Pancreas (tissue), 10 donors: ENCODE results near the gene FNIP2. TPM values are rescaled to one million over a fixed set of nuclear protein-coding genes. Genes with fewer than 3 reads are reported as not detected.

Experiments used
- ATAC-seq, 4 donors: fragments of 200-7000 bp; cut with Tn5 transposase; one replicate each; pipeline versions ENCODE4 v1.8.0 to v1.9.1; 2020; ENCODE audit warnings: mild to moderate bottlenecking in 4 of 4, moderate library complexity in 4 of 4
- DNase-seq, 6 donors: peaks; one replicate each; pipeline ENCODE4 v3.0.0-alpha.2; 2020
- FAIRE-seq: peaks from 2 replicates; lab custom pipeline; 2012; peaks lifted over from hg19 to GRCh38; lab: Jason Lieb, UNC
- H3K27ac ChIP-seq, 4 donors: fragments of 200-600 bp; sonication (generic); 1 replicate in 3 of 4; 2 replicates in 1 of 4; pipeline versions ENCODE4 v1.5.0 to v1.8.0; 2020
- H3K27me3 ChIP-seq, 4 donors: fragments of 200-600 bp; one replicate each; pipeline ENCODE4 v1.8.0; 2021
- H3K36me3 ChIP-seq, 3 donors: fragments of 200-600 bp; sonication (generic) in 1 of 3; one replicate each; pipeline versions ENCODE4 v1.5.0 to v1.8.0; 2020 to 2021
- H3K4me1 ChIP-seq, 3 donors: fragments of 200-600 bp; one replicate each; pipeline ENCODE4 v1.8.0; 2021
- H3K4me3 ChIP-seq, 4 donors: fragments of 200-600 bp; sonication (generic) in 2 of 4; one replicate each; pipeline versions ENCODE4 v1.5.0 to v1.8.0; 2020 to 2021
- H3K9me3 ChIP-seq, 4 donors: fragments of 200-600 bp; one replicate each; pipeline ENCODE4 v1.8.0; 2021
- WGBS, 2 donors: extraction: QIAGEN DNeasy Blood & Tissue Kit; methylation state at CpG; one replicate each; pipeline ENCODE4 v1.1.7; 2013; 5-methylcytosine and 5-hydroxymethylcytosine counted together
- intact Hi-C, 3 donors: fragments of 100-400 bp; cut with DNase I; formaldehyde crosslinking; loops; one replicate each; pipeline versions ENCODE4 v1.11.1 to v1.14.2; 2022
- polyA plus RNA-seq, 2 donors: library from polyadenylated mRNA; stranded (reverse); fragments of 200-250 nt; gene quantifications; one replicate each; pipeline ENCODE4 v1.2.3, GENCODE V29; 2013
- total RNA-seq, 6 donors: library from RNA; stranded (reverse); fragmentation: NEBNext Ultra II Directional in 4 of 6; extraction: Animal tissue kit (Norgen Biotek cat#: 25700) in 4 of 6; gene quantifications; one replicate each; pipeline versions ENCODE4 v1.2.1 to v1.2.4, GENCODE V29; 2021 to 2023
- TF ChIP-seq, protein P1 (sequence below), 4 donors: fragments of 200-600 bp; sonication (generic) in 3 of 4; IDR thresholded peaks; one replicate each; pipeline versions ENCODE4 v1.5.0 to v1.8.0; 2021; ENCODE audit warnings: antibody characterized with exemption in 4 of 4
- donor health status: healthy with polysubstance abuse.
- donor health status: DM: no; HTN: no; CAD: no; lungs with moderate emphysema.
- donor health status: DM: no; HTN: no; CAD: no.
- donor health status: control.
- donor health status: control.
- donor health status: Bipolar disorder and iron deficiency.
- donor health status: DM: yes; HTN: yes; CAD: no.
- donor health status: DM: no; HTN: no; CAD: no.
- donor health status: DM: no; HTN: no; CAD: no.
- donor health status: DM: yes; HTN: yes; CAD: no.

The FNIP2 gene
- total and polyA plus RNA-seq, 8 donors, result 5.4 to 28.2 (median 15.9) TPM

DNA sequence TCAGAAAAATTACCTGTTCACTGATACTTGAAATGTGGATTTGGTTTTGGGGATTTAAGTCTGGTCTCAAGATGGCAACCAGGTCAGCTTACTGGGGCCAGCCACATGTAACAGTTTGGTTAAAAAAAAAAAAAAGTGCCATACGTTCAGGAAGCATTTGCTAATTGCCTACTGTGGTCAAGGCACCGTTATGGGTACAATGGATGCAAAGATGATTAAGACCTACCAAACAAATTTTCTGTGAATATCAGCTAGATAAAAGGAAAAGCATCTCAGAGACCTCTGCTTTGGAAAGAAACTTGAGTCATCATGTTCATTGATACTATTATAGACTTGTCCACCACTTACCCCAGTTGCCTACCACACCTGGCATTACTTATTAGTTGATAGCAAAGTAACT, 80.9 kb downstream of the FNIP2 start:
- H3K4me3 ChIP-seq, result no peak overlapping the region
- 90 to 94% methylated on average over 2 of the region's 2 CpGs for WGBS, 2 donors
- H3K27me3 ChIP-seq, result no peaks in the 10 kb centered on the region
- H3K27ac ChIP-seq, result no peak overlapping the region
- H3K9me3 ChIP-seq, result no peaks in the 10 kb centered on the region
- DNase-seq (no peak), ATAC-seq (no peak), FAIRE-seq (no peak)
- intact Hi-C loops, result loop anchor here in 2 of 3 donors (5.0 to 10.0 kb wide), 4 partner anchors 75 to 325 kb away; no protein-coding TSS in a partner anchor
- H3K36me3 ChIP-seq, result no peaks in the 10 kb centered on the region
- TF ChIP-seq, protein P1, sequence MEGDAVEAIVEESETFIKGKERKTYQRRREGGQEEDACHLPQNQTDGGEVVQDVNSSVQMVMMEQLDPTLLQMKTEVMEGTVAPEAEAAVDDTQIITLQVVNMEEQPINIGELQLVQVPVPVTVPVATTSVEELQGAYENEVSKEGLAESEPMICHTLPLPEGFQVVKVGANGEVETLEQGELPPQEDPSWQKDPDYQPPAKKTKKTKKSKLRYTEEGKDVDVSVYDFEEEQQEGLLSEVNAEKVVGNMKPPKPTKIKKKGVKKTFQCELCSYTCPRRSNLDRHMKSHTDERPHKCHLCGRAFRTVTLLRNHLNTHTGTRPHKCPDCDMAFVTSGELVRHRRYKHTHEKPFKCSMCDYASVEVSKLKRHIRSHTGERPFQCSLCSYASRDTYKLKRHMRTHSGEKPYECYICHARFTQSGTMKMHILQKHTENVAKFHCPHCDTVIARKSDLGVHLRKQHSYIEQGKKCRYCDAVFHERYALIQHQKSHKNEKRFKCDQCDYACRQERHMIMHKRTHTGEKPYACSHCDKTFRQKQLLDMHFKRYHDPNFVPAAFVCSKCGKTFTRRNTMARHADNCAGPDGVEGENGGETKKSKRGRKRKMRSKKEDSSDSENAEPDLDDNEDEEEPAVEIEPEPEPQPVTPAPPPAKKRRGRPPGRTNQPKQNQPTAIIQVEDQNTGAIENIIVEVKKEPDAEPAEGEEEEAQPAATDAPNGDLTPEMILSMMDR (IDR thresholded peaks at IDR 0.05), result no peak
- peaks cover 16 to 24% (median 21%) of the 10 kb centered on the region in 3 donors for H3K4me1 ChIP-seq

DNA sequence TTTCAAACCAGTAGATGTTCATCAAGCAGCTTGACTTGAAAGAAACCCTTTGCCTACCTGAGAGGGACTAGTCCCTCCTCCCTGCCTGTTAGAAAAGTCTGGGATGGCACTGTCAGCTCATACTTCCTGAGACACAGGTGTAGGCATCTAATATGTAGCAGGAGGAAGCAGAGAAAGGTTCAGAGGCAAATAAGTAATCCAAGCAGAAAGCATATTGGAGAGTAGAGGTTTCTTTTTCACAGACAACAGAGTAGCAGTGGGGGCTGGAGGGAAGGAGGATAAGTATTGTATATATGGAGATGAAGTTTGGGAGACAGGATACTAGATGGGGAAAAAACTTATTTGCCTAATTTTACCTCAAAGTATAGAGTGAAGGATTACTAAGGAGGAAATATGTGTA, 81.5 kb downstream of the FNIP2 start:
- FAIRE-seq, result no peak
- TF ChIP-seq, protein P1 (IDR thresholded peaks at IDR 0.05), result no peak
- Histone ChIP-seq H3K4me1 (peaks cover 9 to 17% (median 14%) of the 10 kb centered on the region in 3 donors), H3K4me3 (no peak overlapping the region), H3K36me3 (no peaks in the 10 kb centered on the region), H3K27ac (peak overlapping the region in 1 of 4 donors; percentile 18), H3K9me3 (no peaks in the 10 kb centered on the region), H3K27me3 (no peaks in the 10 kb centered on the region)
- no peak for DNase-seq
- peak in 3 of 4 donors; percentile 9 to 29 (median 13) for ATAC-seq
- intact Hi-C loops, result loop anchor here in 2 of 3 donors (5.0 to 10.0 kb wide), 2 partner anchors 123 to 324 kb away; no protein-coding TSS in a partner anchor

DNA sequence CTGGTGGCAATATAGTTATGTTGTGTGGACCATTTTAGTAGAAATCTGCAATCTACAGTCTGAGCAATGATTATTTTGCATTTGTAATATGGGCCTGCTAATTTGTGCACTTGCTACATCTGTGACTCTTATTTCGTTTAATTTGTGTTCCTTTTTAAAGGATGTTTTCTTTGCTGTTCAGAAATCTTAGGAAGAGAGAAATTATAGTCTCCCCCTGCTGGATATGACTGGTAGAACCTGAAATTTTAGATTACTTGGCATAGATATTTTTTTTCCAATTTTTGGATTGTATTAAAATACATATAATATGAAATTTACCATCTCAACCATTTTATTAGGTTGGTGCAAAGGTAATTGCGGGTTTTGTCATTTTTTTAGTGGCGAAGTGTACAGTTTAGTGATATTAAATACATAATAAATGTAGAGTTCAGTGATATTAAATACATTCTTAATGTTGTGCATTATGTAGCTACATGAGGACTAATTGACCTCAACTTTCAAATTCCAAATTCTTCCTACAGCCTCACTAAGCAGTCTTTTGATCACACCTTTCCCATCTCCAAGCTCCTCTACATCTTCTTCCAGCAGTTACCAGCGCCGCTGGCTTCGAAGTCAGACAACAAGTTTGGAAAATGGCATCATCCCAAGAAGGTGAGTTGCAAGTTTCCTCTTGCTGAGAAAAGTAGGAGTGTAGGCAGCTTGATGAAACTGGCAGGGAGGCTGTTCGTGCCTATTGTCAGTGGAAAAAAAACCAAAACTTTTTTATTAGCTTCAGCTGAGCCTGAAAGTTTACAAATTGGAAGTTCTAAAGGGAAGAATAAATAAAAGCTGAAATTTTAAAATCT, 82.2 kb downstream of the FNIP2 start:
- peak overlapping the region in 1 of 4 donors; percentile 18 for H3K27ac ChIP-seq
- intact Hi-C loops, result loop anchor here in 2 of 3 donors (5.0 to 10.0 kb wide), 2 partner anchors 124 to 324 kb away; no protein-coding TSS in a partner anchor
- 58 to 60% methylated on average over 7 of the region's 7 CpGs for WGBS, 2 donors
- FAIRE-seq (peak; percentile 97), ATAC-seq (peak in 3 of 4 donors; percentile 65 to 82 (median 67)), DNase-seq (no peak)
- no peaks in the 10 kb centered on the region for H3K36me3 ChIP-seq
- no peak overlapping the region for H3K4me3 ChIP-seq
- H3K27me3 ChIP-seq, result no peaks in the 10 kb centered on the region
- H3K9me3 ChIP-seq, result no peaks in the 10 kb centered on the region
- H3K4me1 ChIP-seq, result peaks cover 4 to 10% (median 7%) of the 10 kb centered on the region in 3 donors
- TF ChIP-seq, protein P1 (IDR thresholded peaks at IDR 0.05), result peak in 3 of 4 donors; percentile 60 to 64 (median 60)

DNA sequence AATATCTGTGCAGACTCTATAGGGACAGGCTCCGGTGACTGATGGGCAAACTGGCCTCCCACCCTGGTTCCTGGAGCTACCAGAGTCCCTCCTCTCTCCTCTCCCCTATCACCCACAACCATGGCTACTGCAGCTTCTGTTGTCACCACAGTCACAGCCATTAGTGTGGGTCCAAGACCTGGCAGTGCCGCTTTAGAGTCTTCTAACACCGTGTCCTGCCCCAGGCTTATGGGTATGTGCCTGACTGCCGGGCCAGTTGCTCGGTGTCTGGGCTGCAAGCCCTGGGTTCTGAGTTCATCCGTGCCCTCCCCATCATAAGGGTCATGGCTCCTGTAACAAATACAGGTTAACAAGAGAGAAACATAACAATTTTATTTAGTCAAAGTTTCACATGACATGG, 85.4 kb downstream of the FNIP2 start:
- WGBS, 2 donors, result 92 to 96% methylated on average over 6 of the region's 6 CpGs
- ATAC-seq (no peak), FAIRE-seq (no peak), DNase-seq (no peak)
- H3K9me3 ChIP-seq, result no peaks in the 10 kb centered on the region
- H3K4me1 ChIP-seq, result peaks cover 0 to 6% (median 5%) of the 10 kb centered on the region in 3 donors
- H3K27ac ChIP-seq, result no peak overlapping the region
- no peaks in the 10 kb centered on the region for H3K27me3 ChIP-seq
- no peak overlapping the region for H3K4me3 ChIP-seq
- intact Hi-C loops, result loop anchor here in 2 of 3 donors (5.0 to 10.0 kb wide), 2 partner anchors 127 to 321 kb away; no protein-coding TSS in a partner anchor
- TF ChIP-seq, protein P1 (IDR thresholded peaks at IDR 0.05), result no peak
- H3K36me3 ChIP-seq, result no peaks in the 10 kb centered on the region
